ENCODE measurements around the gene PTPRR.

Gene PTPRR

DNA sequence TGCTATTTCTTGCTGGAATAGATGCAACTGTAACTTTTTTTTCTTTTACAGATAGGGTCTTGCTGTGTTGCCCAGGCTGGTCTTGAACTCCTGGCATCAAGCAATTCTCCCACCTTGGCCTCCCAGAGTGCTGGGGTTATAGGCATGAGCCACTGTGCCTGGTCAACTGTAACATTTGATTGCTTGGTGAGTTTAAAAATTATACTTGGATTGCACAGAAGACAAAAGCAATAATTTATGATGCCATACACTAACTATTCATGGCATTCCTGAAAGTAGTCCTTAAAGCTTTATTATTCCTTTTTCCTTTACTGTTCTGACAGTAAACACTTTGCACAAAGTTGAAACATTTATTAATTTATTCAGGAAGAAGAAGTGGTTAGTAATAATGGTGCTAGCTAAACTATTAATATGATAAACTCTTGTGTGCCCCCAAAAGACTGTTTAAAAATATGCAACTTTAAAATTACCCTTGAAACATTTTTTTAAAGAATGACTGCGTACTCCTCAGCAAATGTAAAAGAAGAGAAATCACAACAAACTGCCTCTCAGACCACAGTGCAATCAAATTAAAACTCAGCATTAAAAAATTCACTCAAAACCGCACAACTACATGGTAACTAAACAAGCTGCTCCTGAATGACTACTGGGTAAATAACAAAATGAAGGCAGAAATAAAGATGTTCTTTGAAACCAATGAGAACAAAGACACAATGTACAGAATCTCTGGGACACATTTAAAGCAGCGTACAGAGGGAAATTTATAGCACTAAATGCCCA is 291.6 kb downstream of the PTPRR start:
- Histone ChIP-seq H3F3A (ENCODE audit: control insufficient read depth, insufficient read depth) (no peaks in the 10 kb centered on the region), H3K27ac (ENCODE audit: low read depth, low read length) (no peak overlapping the region), H3K9me3 (ENCODE audit: control insufficient read depth, insufficient read depth, low read length) (no peaks in the 10 kb centered on the region), H4K20me1 (ENCODE audit: control insufficient read depth, insufficient read depth, low read depth, low read length) (no peaks in the 10 kb centered on the region), H3K4me1 (ENCODE audit: control insufficient read depth, low read length) (no peaks in the 10 kb centered on the region), H3K4me3 (ENCODE audit: low read length) (no peak overlapping the region), H3K9me2 (replicated peaks; ENCODE audit: control insufficient read depth, low read length) (no peaks in the 10 kb centered on the region), H3K27me3 (ENCODE audit: control insufficient read depth, low read length) (0 out of 2 replicates have a peak, but pooled peaks cover 2% of the 10 kb centered on the region), H3K79me2 (ENCODE audit: control insufficient read depth, low read length) (no peaks in the 10 kb centered on the region), H3K36me3 (ENCODE audit: control insufficient read depth, low read length) (no peaks in the 10 kb centered on the region), H3K4me2 (ENCODE audit: low read length) (no peak overlapping the region)
- TF ChIP-seq, protein P1, sequence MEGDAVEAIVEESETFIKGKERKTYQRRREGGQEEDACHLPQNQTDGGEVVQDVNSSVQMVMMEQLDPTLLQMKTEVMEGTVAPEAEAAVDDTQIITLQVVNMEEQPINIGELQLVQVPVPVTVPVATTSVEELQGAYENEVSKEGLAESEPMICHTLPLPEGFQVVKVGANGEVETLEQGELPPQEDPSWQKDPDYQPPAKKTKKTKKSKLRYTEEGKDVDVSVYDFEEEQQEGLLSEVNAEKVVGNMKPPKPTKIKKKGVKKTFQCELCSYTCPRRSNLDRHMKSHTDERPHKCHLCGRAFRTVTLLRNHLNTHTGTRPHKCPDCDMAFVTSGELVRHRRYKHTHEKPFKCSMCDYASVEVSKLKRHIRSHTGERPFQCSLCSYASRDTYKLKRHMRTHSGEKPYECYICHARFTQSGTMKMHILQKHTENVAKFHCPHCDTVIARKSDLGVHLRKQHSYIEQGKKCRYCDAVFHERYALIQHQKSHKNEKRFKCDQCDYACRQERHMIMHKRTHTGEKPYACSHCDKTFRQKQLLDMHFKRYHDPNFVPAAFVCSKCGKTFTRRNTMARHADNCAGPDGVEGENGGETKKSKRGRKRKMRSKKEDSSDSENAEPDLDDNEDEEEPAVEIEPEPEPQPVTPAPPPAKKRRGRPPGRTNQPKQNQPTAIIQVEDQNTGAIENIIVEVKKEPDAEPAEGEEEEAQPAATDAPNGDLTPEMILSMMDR (IDR thresholded peaks at IDR 0.05; ENCODE audit: low read depth, low read length, poor library complexity, severe bottlenecking) = no peak
- no peak for TF ChIP-seq EZH2phosphoT487 (IDR thresholded peaks at IDR 0.05; ENCODE audit: borderline replicate concordance, low read length)

DNA sequence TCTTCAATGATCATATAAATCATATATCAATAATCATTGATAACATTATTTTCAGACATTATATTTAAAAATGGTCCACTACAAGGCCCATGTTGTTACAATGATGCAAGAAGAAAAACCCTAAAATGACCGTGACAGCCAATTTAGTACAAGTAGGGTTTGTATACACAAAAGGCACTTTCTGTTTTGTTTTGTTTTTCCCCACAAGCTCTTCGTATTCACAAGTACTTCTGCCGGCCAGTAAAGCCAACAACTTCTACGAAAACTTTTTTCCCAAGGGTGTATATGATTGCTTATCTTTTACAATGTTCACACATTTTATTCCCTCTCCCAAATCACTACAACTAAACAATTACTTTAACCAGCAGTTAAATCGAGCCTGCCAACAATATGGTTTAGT is 292.9 kb downstream of the PTPRR start:
- TF ChIP-seq, protein P1 (IDR thresholded peaks at IDR 0.05; ENCODE audit: low read depth, low read length, poor library complexity, severe bottlenecking) = no peak
- no peak for TF ChIP-seq EZH2phosphoT487 (IDR thresholded peaks at IDR 0.05; ENCODE audit: borderline replicate concordance, low read length)
- Histone ChIP-seq H3K9me2 (replicated peaks; ENCODE audit: control insufficient read depth, low read length) (no peaks in the 10 kb centered on the region), H3K9me3 (ENCODE audit: control insufficient read depth, insufficient read depth, low read length) (no peaks in the 10 kb centered on the region), H3K27ac (ENCODE audit: low read depth, low read length) (no peak overlapping the region), H4K20me1 (ENCODE audit: control insufficient read depth, insufficient read depth, low read depth, low read length) (no peaks in the 10 kb centered on the region), H3K4me1 (ENCODE audit: control insufficient read depth, low read length) (no peaks in the 10 kb centered on the region), H3K36me3 (ENCODE audit: control insufficient read depth, low read length) (no peaks in the 10 kb centered on the region), H3K79me2 (ENCODE audit: control insufficient read depth, low read length) (no peaks in the 10 kb centered on the region), H3F3A (ENCODE audit: control insufficient read depth, insufficient read depth) (no peaks in the 10 kb centered on the region), H3K27me3 (ENCODE audit: control insufficient read depth, low read length) (0 out of 2 replicates have a peak, but pooled peaks cover 4% of the 10 kb centered on the region), H3K4me3 (ENCODE audit: low read length) (no peak overlapping the region), H3K4me2 (ENCODE audit: low read length) (no peak overlapping the region)

DNA sequence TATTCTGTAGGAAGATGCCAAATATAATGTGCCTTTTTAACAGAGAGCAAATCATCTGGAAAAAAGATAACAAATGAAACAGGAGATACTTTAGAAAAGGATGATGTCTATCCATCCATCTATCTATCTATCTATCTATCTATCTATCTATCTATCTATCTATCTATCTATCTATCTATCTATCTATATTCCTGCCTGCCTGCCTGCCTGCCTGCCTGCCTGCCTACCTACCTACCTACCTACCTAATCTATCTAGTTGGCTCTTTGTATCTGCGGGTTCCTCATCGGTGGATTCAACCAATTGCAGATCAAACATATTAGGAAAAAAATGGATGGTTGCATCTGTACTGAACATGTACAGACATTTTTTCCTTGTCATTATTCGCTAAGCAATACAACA is 294.4 kb downstream of the PTPRR start:
- Histone ChIP-seq H4K20me1 (ENCODE audit: control insufficient read depth, insufficient read depth, low read depth, low read length) (no peaks in the 10 kb centered on the region), H3K4me1 (ENCODE audit: control insufficient read depth, low read length) (no peaks in the 10 kb centered on the region), H3K4me2 (ENCODE audit: low read length) (no peak overlapping the region), H3K27ac (ENCODE audit: low read depth, low read length) (no peak overlapping the region), H3F3A (ENCODE audit: control insufficient read depth, insufficient read depth) (no peaks in the 10 kb centered on the region), H3K36me3 (ENCODE audit: control insufficient read depth, low read length) (no peaks in the 10 kb centered on the region), H3K9me2 (replicated peaks; ENCODE audit: control insufficient read depth, low read length) (no peaks in the 10 kb centered on the region), H3K4me3 (ENCODE audit: low read length) (no peak overlapping the region), H3K79me2 (ENCODE audit: control insufficient read depth, low read length) (no peaks in the 10 kb centered on the region), H3K27me3 (ENCODE audit: control insufficient read depth, low read length) (0 out of 2 replicates have a peak, but pooled peaks cover 4% of the 10 kb centered on the region), H3K9me3 (ENCODE audit: control insufficient read depth, insufficient read depth, low read length) (no peaks in the 10 kb centered on the region)
- no peak for TF ChIP-seq EZH2phosphoT487 (IDR thresholded peaks at IDR 0.05; ENCODE audit: borderline replicate concordance, low read length)
- TF ChIP-seq, protein P1 (IDR thresholded peaks at IDR 0.05; ENCODE audit: low read depth, low read length, poor library complexity, severe bottlenecking) = no peak

Measured in DOHH2 (cell line).